CD4-positive, alpha-beta T cell treated with Interleukin-6 for 4 hours (primary cell): ENCODE measurements around the gene GALNT16.

Source experiments
- DNase-seq: peaks from one replicate; pipeline ENCODE4 v3.0.0-alpha.2; 2020; ENCODE audit warnings: mixed read lengths

GALNT16 gene

GRCh38 chr14:69345402-69345801 lies 85.4 kb downstream of the GALNT16 start:
- DNase-seq = no peak

- DNase-seq = peak; percentile 17
These were observed 86.8 kb downstream of the GALNT16 start for GRCh38 chr14:69346710-69347109.

- DNase-seq = no peak
These were observed 89.3 kb downstream of the GALNT16 start for GRCh38 chr14:69349091-69349777.

- no peak for DNase-seq
These were observed 90.9 kb downstream of the GALNT16 start for GRCh38 chr14:69350892-69351291.

GRCh38 chr14:69351385-69351784 lies 91.4 kb downstream of the GALNT16 start:
- DNase-seq = no peak

- DNase-seq = no peak
These were observed 92.0 kb downstream of the GALNT16 start for GRCh38 chr14:69351911-69352310.

GRCh38 chr14:69353168-69353567 lies 93.2 kb downstream of the GALNT16 start:
- no peak for DNase-seq

- peak; percentile 41 for DNase-seq
These were observed 94.6 kb downstream of the GALNT16 start for GRCh38 chr14:69354383-69355153.

- DNase-seq = no peak
These were observed 95.2 kb downstream of the GALNT16 start for GRCh38 chr14:69355154-69355597.

GRCh38 chr14:69355607-69356281 lies 95.8 kb downstream of the GALNT16 start:
- DNase-seq = no peak

- no peak for DNase-seq
These were observed 97.1 kb downstream of the GALNT16 start for GRCh38 chr14:69356903-69357543.

- no peak for DNase-seq
These were observed 97.7 kb downstream of the GALNT16 start for GRCh38 chr14:69357544-69358200.

GRCh38 chr14:69358233-69358963 lies 98.4 kb downstream of the GALNT16 start:
- DNase-seq = no peak

- DNase-seq = no peak
These were observed 99.0 kb downstream of the GALNT16 start for GRCh38 chr14:69358966-69359365.

GRCh38 chr14:69360438-69361108 lies 100.6 kb downstream of the GALNT16 start:
- DNase-seq = no peak

GRCh38 chr14:69363055-69363454 lies 103.1 kb downstream of the GALNT16 start:
- no peak for DNase-seq

GRCh38 chr14:69363964-69364363 lies 104.0 kb downstream of the GALNT16 start:
- no peak for DNase-seq

- no peak for DNase-seq
These were observed 104.4 kb downstream of the GALNT16 start for GRCh38 chr14:69364378-69364777.

GRCh38 chr14:69366069-69366468 lies 106.1 kb downstream of the GALNT16 start:
- no peak for DNase-seq

GRCh38 chr14:69366761-69367160 lies 106.8 kb downstream of the GALNT16 start:
- DNase-seq = no peak

GRCh38 chr14:69368381-69368780 lies 108.4 kb downstream of the GALNT16 start:
- DNase-seq = no peak
